Vagina (tissue), 2 donors: ENCODE measurements around the gene NSUN2.

Experiments used
- CTCF ChIP-seq, 3 experiments: fragments of 450-650 bp in 2 of 3; fragments of 200-600 bp in 1 of 3; sonication (generic) in 1 of 3; IDR thresholded peaks; one replicate each; pipeline ENCODE4 v1.5.1; 2017 to 2019; ENCODE audit warnings: antibody characterized with exemption in 3 of 3, mild to moderate bottlenecking in 2 of 3, moderate library complexity in 2 of 3
- POLR2A ChIP-seq, 2 donors: fragments of 450-650 bp; IDR thresholded peaks; one replicate each; pipeline ENCODE4 v1.6.1; 2017; ENCODE audit warnings: antibody characterized with exemption in 2 of 2, mild to moderate bottlenecking in 2 of 2, moderate library complexity in 2 of 2
- POLR2AphosphoS5 ChIP-seq, 2 donors: sonication (generic); formaldehyde crosslinking; IDR thresholded peaks; one replicate each; pipeline ENCODE4 v1.9.0; 2017; ENCODE audit warnings: antibody characterized with exemption in 2 of 2, mild to moderate bottlenecking in 2 of 2, low read depth in 1 of 2; ENCODE audit not compliant: insufficient read depth in 1 of 2

DNA sequence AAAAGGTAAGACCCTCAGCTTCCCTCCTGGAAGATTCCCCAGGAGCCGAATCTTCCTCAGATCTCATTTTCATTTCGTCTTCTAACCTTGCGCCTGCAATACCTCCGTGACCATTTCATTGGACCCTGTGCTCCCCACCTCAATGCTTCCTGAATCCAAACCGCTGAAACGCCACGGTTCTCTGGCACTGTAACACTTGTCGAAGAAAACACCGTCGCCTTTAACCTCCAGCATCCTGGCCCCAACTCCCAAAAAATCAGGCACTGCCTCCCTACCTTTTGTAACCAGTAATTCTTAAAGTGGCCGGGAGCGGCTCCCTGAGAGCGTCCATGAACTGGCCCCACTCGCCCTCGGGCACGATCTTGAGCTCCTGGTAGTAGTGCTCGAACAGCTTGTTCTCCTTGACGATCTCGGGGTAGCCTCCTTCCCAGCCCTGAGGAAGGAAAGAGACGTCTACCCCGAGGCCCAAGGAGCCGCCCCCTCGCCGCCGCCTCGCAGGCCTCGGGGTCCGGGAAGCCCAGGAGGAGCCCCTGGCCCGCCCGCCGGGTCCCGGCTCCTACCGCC, 438 bp downstream of the NSUN2 start:
- TF ChIP-seq POLR2AphosphoS5 (IDR thresholded peaks at IDR 0.05; ENCODE audit: insufficient read depth in 1 of 2, low read depth in 1 of 2) (no peak), CTCF (IDR thresholded peaks at IDR 0.05) (no peak), POLR2A (IDR thresholded peaks at IDR 0.05) (no peak)
